Measurements from ENCODE around the gene THBD.

GRCh38 chr20:23063581-23063980 is 14.1 kb upstream of the THBD start:
- TF ChIP-seq CTCF (IDR thresholded peaks at IDR 0.05; ENCODE audit: insufficient read depth, low read depth, low read length) (no peak), EZH2 (IDR thresholded peaks at IDR 0.05; ENCODE audit: insufficient read depth, low read length) (no peak)
